Tongue (tissue), 2 donors: ENCODE data around the gene RALGPS1. TPM values are rescaled to one million over a fixed set of nuclear protein-coding genes. Genes with fewer than 3 reads are reported as not detected.

Source experiments
- DNase-seq: peaks from one replicate; pipeline ENCODE4 v3.0.0-alpha.2; 2015
- total RNA-seq: library from RNA; depleted of rRNA; stranded (reverse); fragments of >200 nt; gene quantifications from one replicate; pipeline ENCODE4 v1.2.3, GENCODE V29; 2014

RALGPS1 gene
- total RNA-seq, 1 donor from 2014 or later = 11.7 TPM

DNA sequence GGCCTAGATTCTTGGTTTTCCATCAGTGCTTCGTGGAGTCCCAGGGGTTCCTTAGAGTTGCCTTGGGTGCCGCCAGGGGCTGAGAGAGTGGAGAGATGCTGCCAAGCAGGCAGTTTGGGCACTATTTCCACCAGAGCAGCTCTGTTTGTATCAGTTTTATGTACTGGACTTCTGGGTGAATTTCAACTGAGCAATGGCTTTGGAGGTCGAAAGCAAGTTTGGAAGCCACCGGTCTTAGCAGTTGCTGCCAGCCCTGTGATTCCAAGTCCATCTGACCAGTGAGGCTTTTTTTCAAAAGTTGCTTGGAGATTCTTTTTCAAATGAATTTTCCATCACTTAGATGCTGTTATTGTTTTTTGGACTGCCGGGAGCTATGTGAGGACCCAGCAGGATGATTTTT lies 139.4 kb downstream of the RALGPS1 start:
- no peak for DNase-seq

DNA sequence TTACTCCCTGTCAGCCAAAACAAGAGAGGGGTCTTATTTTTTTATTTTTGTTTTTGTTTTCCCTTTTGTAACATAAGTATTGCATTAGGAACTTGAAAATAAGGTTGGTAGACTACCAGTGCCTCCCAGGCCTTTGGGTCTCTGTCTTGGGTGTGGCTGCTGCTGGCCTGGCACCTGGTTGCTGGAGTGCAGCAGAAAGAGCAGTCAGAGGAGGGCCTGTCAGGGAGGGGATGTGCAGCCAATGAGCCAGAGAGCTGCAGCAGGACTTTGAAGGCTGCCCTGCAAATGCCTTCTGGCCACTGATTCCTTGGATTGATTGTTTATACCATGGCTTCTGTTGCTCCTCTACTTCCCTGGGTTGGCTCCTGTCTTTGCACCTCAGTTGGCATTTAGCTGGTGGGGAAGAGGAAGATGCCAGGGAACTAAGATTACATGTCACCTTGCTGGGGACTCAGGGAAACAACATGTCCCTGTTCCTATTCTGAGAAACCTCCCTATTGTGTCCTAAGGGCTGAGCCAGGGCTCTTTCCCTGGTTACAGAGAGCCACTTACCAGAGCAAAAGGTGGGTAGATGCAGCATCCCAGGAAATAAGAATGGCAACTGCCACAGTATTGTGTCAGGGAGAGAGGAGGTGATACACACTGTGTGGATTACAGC lies 141.3 kb downstream of the RALGPS1 start:
- no peak for DNase-seq

DNA sequence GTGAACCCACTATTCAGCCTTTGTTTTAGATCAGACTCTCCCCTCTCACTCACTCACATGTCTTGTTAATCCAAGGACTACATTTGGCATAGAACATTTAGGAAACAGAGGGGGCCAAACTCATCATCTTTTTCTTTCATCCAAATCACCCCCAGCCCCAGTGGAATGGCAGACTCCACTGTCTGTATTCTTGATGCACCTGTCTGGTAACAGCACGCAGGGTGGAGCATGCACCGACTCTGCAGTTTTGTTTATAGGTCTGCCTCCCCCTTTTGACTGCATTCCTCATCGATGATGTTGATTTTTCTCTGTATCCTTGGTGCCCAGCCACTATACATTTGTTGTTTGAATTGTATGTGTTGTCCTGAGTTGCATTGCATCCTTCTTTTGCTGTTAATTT lies 141.9 kb downstream of the RALGPS1 start:
- DNase-seq = no peak

DNA sequence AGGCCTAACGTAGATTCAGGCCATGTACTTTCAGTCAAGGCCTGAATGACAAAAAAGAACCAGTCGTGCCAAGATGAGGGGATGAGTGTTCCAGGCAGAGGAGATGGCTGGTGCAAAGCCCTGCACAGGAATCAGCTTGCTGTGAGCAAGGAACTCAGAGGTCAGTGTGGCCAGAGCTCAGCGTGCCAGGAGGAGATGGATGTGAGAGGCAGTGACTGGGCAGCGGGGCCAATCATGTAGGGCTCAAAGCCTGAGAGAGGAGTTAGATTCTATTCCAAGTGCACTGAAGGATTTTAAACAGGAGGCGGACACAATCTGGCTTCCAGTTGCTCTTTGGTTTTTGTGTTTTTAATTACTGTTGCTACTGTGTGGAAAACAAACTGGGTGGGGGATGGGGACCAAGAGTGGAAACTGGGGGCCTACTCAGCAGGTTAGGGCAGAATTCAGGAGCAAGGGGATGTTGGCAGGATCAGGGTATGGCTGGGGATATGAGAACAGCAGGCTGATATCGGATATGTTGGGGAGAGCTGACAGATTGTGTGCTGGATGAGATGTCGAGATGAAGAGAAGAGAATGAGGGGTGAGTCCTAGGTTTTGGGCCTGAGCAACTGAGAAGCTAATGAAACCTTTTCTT lies 143.5 kb downstream of the RALGPS1 start:
- peak; percentile 49 for DNase-seq

DNA sequence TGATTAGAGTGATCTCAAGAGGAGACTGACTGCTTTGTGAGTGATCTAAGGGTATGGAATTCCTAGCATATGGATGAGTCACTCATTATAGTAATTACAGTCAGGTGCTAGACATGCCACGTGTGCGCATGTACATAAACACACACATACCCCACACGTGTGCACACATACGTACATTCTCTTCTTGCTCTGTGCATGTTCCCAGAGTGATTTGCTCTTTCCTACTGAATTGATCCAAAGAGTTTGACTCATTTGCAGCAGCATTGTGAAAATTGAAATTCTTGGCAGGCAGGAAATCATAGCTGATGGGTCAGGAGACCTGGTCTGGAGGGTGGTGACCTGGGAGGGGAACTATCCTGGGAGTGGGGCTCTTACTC lies 144.1 kb downstream of the RALGPS1 start:
- peak; percentile 67 for DNase-seq

DNA sequence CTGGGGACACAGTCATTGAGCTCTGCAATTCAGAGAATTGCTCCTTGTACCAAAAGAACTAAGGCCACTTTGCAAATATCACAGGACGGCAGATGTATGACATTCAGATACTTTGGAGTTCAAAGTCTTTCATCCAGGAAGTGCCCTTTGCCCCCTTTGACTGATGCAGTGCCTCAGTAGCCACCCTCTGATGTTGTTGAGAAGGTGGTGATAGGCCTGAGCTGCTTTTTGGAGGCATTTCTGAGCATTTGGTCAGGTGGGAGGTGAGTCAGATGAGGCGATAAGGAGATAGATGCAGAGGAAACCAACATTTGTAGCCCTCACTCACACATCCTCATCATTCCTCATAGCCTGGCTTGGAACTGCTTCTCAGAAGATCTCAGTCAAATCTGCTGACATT lies 144.4 kb downstream of the RALGPS1 start:
- no peak for DNase-seq

DNA sequence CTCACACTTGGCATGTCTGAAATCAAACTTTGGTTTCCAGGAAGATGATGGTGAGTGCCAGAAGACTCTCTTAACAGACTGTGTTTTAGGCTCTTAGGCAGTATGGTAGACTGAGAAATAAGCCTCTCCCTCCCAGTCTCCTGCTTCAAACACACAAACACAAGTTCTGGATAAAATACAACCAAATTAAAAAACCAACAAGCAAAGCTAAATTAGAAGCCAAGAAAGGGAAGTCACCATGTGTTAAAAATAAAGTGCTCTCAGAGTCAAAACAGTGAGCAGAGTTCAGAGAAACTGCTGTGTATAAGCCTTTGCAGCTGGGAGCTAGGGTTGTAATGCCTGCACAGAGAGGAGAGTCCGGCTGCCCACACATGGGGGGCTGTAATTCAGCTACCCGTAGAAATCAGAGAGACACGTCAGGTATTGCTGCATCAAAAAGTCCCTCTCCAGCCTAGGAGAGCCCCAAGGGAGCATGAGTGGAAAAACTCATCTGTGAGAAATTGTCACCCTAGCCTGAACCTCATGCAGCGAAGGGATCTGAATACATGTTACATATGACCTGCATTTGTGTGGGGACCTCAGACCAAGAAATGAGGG lies 145.3 kb downstream of the RALGPS1 start:
- DNase-seq = peak; percentile 45

DNA sequence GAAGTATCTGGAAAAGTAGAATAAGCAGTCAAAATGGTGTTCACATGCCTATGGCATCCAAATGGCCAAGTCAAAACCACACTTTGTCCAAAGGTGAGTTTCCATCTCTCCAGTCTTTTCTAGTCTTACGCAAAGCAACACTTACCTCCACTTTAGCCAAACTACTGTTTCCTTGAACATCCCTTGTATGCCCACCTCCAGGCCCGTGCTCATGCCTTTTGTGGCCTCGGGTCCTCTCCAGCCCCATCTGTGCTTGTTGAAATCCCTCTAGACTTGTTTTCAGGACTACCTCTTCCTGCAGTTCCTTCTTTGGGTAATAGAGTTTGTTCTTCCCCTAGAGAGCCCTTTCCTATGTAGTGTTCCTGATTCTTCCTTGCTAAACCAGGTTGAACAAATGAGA lies 146.8 kb downstream of the RALGPS1 start:
- DNase-seq = no peak

DNA sequence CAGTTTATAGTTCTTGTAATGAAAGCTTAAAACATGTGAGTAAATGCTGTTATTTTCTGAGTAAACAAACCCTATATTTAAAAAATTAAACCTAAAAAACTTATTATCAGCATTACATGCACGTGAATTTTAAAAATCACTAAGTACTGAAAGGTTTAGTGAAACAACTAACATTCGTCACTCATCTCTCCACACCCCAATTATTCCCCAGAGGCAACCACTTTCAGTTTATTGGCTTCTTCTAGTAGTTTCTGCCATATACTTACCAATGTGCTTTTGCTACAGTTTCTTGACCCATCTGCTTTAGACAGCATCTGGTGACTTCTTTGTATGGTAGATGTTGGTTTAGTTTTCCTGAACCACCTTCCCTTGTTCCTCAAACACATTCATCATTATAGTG lies 149.8 kb downstream of the RALGPS1 start:
- no peak for DNase-seq

DNA sequence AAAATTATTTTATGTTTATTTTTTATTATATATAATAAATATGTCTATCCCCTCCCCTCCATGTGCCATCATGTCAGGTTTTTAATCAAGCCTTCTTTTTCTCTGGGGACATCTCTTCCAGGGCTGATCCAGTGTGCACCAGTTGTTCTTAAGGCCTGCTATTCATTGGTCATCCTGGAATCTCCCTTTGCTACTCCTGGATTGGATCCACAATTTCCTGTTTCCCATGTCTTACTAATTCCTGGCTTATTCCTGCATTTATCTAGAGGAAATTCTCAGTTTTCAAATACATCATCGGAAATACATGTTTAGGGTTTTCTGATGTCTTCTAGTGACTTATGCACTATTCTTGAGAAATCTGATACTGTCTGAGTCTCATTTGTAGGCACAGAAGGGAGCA lies 151.0 kb downstream of the RALGPS1 start:
- DNase-seq = no peak

DNA sequence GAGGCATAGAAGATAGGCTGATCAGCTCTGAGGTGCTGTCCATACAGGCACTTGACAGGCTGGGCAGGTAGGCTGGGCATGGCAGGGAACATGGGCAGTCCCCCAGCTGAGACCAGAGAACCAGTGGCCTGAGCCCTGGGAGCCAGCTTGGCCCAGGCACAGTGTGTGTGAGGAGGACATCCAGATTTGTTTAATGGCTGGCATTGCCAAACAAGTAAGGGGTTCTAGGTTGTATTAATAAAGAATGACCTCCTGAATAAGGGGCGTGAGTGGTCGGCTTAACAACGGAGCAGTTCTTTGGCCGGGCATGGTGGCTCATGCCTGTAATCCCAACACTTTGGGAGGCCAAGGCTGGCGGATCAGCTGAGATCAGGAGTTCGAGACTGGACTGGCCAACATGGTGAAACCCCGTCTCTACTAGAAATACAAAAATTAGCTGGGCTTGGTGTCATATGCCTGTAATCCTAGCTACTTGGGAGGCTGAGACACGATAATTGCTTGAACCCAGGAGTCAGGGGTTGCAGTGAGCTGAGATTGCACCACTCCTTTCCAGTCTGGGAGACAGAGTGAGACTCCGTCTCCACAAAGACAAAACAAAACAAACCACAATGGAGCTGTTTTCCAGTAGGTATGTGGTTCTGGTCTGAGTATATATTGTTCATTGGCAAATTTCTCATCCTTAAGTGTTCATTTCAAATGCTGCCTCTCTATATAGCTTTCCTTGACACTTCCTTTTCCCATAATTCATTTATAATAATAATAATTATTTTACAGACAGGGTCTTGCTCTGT lies 151.7 kb downstream of the RALGPS1 start:
- no peak for DNase-seq

DNA sequence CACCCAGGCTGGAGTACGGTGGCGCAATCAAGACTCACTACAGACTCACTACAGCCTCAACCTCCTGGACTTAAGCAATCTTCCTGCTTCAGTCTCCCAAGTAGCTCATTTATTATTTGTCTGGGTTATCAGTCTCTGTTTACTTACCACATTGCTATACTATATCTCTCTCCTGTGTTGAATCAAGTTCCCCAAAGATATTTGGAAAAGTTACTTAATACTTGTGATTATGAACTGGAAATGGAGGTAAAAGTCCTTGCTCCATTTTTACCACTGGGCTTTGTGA lies 152.2 kb downstream of the RALGPS1 start:
- DNase-seq = no peak

DNA sequence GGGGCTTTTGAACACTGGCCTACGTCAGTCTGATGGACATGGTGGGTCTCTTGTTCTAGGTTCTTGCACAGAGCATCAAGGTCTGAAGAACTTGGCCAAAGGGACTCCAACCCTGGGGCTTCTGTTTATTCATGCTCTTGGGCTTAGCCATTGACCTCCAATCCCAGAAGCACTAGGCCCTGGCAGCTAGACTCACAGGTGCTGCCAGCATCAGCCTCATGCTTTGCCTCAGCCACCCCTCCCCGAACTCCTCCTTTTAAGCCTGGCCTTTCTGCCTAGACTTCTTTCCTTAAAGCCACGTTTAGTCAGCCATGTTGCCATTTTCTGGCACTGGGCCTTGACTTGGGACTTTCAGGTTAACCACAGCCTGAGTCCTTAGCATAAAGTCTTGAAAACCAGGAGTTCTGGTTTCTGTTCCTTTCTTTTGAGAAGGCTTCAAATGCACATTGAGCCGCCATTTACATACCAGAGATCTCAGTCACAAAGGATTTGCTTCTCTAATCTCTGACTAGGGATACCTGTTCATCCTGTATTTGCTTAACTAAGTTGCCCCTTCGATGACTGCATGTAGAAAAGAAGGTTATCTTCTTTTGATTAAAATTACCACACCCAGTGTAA lies 153.1 kb downstream of the RALGPS1 start:
- DNase-seq = peak; percentile 27

DNA sequence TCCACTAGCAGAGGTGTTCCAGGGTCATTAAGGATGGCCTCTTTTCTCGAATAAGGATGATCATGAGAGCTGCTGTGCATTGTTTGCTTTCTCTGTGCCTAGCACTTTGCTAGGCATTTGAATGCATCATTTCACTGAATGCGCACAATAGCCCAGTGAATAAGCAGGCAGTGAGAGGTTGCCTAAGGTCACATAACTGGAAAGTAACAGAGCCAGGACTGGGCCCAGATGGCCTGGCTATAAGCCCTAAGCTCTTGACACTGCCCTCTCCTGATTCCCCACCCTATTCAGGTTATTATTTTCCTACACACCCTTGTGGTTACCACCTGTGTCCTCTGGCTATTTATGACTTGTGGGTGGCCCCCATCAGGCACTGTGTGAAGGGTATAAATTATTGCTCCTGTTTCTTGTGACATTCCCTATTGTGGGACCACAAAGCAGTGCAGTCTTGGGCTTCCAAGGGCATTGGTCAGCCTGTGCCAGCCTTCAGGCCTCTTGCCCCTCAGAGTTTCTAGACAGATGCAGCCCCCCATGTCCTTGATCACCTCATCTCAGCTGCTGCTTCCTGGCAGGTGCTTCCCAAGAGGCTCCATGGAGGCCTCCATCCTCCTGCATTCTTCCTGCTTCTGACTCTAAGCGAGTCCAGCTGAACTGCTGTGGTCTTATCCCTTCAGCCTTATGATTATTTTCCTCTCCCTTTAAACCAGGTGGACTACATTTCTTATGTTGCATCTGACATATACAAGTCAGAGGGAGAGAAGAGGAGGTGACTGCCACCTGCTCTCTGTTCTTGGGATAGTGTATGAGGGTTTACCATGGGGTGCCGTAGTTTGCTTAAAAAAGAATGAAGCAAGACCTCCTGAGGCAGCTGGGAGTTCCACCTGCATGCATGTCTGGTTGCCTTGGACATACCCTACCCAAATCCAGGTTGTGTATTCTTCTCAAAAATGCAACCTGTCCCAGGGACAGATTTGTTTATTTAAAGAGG lies 160.3 kb downstream of the RALGPS1 start:
- DNase-seq = no peak

DNA sequence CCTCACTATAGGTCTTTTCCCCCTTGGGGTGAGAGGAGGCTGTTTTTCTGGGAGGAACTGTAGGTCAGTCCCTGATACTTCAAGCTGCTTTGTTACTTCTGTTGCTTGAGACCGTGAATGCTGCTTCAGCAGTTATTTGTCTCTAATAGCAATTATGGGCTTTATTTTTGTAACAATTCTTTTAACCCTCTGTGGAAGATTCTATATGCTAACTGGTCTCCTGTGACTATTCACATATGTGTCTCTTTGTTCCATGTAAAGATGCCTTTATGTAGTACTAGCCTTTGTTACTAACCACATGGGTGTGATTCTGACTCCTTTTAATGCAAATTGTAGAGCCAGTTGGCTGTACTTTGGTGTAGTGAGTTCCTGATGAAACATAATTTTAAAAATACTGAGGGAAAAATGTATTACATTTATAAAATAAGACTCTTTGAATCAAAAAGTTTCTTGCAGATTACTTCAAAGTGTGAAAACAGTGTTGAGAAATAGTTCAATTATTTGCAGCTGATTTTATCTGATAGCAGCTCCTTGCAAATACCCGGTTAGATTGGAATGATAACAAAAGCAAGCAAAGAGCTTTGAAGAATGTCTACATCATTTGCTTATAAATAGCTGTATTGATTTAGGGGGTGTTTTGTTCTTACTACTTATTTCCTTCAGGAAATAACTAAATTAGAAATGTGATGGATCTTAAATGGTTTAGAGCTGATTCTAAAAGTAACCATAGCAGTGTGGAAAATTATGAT lies 161.2 kb downstream of the RALGPS1 start:
- no peak for DNase-seq

DNA sequence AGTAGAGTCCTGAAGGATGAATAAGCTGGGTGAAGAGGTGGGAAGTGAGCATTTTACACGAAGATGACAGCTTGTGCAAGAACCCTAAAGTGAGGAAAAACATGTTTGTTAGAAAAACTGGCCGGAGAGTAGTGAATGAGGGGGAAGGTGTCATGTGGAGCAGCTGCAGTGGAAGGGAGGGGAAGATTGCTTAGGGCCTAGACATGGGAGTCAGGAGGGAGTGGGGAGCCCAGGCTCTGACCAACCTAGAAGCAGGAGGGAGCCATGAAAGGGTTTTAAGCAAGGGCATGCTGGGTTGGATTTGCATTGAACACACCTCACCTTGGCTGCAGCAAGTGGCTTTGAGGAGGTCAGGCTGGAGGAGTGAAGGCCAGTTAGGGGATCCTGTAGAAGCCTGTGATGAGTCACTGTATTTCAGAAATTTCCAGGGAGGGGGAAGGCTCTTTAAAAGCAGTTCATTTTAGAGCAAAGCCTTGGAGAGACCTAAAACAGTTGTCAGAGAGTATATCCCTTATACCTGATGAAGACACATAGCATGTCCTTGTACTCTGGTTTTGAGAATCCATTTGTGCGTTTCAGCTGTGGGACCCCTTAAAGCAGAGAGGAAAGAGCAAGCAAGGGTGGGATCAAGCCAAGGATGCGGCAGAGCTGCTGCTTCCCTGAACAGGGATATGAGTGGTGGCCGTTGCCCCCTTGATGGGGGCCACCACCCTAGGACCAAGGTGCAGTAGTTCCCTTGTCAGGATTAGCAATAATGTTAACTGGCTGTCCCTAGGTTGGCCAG lies 162.5 kb downstream of the RALGPS1 start:
- DNase-seq = no peak

DNA sequence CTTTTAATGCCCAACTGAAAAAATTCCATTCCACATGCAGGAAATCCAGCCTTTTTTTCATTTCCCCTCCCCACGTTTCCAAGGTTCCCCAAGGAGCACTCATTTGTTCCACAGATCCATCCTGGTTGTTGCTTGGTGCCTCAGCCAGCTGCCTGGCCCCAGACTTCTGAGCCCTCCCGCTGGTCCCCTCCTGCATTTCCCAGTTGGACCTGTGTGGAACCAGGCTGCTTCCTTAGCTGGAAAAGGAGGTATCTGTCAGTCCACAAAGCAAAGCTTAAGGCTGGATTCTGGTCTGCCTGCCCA lies 163.0 kb downstream of the RALGPS1 start:
- DNase-seq = no peak

DNA sequence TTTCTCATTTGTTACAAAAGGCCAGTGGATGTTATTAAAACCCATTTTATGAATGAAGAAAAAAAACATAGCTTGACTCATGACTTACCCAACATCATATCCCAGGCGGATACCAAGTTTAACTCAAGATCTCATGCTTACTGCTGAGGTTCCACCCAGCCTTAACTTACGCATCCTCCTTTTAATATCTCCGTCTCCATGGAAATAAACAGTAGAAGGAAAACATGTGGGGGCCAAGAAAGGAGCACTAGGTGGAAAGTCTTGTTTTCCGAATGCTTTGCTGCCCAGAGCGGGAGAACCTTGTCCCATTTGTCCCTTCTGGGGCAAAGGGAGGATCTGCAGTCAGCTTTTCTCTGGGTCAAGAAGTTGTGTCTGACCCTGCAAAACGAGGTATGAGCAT lies 163.8 kb downstream of the RALGPS1 start:
- no peak for DNase-seq

DNA sequence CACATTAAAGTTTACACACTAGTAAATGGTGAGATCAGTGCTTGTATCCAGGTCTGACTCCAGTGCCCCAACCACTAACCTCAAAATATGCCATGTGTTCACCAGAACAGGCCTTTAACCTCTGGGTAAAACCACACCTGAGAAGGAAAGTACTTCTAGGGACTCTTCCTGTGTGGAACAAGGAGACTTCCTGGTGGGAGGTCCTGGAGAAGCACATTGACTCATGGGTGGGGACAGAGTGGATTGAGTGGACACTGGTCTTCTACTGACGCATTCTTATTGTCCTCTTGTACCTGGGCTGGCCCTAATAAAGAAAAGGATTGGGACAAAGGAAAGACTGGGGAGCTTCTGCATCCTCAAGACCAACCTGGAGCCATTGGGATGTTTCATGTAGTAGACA lies 164.4 kb downstream of the RALGPS1 start:
- no peak for DNase-seq

DNA sequence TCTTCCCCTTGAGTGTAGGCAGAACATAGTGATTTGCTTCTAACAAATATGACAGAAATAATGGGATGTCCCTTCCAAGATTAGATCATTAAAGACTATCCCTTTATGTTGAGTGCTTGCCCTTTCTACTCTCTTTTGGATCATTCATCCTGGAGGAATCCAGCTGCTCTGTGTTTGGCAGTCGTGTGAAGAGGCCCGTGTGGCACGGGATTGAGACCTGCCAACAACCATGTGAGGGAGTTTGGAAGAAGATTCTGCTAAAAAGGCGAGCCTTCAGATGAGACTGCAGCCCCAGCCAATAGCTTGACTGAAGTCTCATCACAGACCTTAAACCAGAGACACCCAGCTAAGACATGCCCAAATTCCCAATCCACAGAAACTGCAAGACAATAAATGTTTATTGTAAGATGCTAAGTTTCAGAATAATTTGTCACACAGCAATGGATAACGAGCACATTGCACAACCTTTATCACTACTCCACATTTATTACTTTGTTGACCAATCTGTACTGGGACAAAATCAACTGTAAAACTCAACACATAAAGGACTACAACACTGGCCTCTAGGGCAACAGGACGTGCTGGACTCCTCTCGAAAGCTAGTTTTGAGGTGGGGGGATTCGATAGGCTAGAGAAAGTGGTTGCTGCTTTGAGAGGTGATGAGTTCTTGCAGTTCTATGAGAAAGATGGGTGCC lies 165.0 kb downstream of the RALGPS1 start:
- DNase-seq = no peak
